Tibial nerve (tissue), 4 donors: ENCODE data around the gene CFAP61.

Experiments
- EP300 ChIP-seq, 2 donors: sonication (generic); formaldehyde crosslinking; IDR thresholded peaks; one replicate each; pipeline ENCODE4 v1.6.1; 2017; ENCODE audit warnings: antibody characterized with exemption in 2 of 2, mild to moderate bottlenecking in 1 of 2
- POLR2A ChIP-seq, 2 donors: fragments of 450-650 bp; IDR thresholded peaks; one replicate each; pipeline ENCODE4 v1.6.1; 2017; ENCODE audit warnings: antibody characterized with exemption in 2 of 2, mild to moderate bottlenecking in 2 of 2, moderate library complexity in 2 of 2
- TF ChIP-seq, protein P1 (sequence below), 5 experiments: fragments of 200-600 bp in 3 of 5; fragments of 450-650 bp in 2 of 5; sonication (generic) in 3 of 5; IDR thresholded peaks; one replicate each; pipeline ENCODE4 v1.5.1; 2016 to 2019; ENCODE audit warnings: antibody characterized with exemption in 5 of 5, mild to moderate bottlenecking in 3 of 5, moderate library complexity in 2 of 5

DNA sequence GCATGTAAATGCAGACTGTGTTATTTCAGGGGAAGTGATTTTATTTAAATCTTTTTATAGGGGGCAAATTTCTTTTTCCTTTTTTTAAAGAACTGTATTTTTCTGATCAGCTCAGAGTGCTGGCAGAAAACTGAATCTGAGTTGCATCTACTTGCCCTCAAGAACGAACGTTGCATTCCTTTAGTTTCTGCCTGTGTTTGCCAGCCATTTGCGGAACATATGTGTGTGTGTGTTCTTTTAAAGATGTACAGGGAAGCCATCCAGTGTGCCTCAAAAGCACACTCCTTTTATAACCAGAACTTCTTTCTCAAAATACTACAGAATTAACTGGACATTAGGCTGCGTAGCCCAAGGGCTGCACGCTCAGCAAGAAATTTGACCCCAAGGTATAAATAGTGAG, 289.7 kb downstream of the CFAP61 start:
- TF ChIP-seq, protein P1, sequence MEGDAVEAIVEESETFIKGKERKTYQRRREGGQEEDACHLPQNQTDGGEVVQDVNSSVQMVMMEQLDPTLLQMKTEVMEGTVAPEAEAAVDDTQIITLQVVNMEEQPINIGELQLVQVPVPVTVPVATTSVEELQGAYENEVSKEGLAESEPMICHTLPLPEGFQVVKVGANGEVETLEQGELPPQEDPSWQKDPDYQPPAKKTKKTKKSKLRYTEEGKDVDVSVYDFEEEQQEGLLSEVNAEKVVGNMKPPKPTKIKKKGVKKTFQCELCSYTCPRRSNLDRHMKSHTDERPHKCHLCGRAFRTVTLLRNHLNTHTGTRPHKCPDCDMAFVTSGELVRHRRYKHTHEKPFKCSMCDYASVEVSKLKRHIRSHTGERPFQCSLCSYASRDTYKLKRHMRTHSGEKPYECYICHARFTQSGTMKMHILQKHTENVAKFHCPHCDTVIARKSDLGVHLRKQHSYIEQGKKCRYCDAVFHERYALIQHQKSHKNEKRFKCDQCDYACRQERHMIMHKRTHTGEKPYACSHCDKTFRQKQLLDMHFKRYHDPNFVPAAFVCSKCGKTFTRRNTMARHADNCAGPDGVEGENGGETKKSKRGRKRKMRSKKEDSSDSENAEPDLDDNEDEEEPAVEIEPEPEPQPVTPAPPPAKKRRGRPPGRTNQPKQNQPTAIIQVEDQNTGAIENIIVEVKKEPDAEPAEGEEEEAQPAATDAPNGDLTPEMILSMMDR (IDR thresholded peaks at IDR 0.05) = no peak
- no peak for TF ChIP-seq POLR2A (IDR thresholded peaks at IDR 0.05)
- no peak for TF ChIP-seq EP300 (IDR thresholded peaks at IDR 0.05)
